GM21381 (cell line): ENCODE measurements around the gene PRR18.

Experiments used
- ATAC-seq: cut with Tn5 transposase; IDR thresholded peaks from one replicate; pipeline ENCODE4 v1.9.1; 2021; ENCODE audit warnings: mild to moderate bottlenecking, moderate library complexity; ENCODE audit not compliant: unreplicated experiment

Gene PRR18

DNA sequence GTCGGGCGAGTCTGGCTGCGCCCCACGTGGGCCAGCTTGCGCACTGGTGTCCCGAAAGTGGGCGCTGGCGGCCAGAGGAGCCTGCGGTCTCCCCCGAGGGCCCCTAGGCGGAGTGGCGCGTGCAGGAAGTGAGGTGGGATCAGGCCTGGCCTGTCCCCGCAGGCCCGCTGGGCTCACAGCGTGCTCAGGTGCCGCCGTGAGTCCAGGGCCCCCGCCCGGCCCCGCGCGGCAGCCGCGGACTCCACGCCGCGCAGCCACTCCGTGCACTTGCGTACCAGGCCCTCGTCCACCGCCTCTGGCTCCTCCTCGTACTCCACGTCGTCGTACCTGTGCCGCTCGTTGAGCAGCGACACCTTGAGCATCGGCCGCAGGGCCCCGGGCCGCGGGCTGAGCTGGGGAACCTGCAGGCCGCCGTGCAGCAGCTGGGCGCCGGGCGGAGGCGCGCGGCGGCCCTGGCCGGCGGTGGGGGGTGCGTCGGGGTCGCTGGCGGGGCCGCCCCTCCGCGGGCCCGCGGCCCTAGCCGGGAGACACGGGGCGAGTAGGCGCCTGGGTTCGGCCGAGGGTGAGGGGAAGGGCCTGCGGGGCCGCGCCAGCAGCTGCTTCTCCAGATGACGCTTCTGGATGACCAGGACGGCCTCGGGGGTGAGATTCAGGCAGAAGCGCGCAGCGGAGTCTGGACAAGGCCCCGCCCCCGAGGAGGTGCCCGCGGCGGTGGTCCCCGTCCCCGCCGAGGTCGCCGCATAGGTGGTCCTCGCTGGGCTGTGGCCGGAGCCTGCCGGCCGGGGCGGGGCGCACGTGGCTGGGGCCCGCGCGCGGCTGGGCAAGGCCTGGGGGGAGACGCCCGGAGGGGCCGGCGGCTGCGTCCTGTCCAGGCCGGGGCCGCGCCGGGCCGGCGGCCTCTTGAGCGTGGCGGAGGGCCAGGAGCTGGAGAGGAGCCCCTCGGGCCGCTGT is 835 bp downstream of the PRR18 start:
- ATAC-seq = peak; percentile 23

DNA sequence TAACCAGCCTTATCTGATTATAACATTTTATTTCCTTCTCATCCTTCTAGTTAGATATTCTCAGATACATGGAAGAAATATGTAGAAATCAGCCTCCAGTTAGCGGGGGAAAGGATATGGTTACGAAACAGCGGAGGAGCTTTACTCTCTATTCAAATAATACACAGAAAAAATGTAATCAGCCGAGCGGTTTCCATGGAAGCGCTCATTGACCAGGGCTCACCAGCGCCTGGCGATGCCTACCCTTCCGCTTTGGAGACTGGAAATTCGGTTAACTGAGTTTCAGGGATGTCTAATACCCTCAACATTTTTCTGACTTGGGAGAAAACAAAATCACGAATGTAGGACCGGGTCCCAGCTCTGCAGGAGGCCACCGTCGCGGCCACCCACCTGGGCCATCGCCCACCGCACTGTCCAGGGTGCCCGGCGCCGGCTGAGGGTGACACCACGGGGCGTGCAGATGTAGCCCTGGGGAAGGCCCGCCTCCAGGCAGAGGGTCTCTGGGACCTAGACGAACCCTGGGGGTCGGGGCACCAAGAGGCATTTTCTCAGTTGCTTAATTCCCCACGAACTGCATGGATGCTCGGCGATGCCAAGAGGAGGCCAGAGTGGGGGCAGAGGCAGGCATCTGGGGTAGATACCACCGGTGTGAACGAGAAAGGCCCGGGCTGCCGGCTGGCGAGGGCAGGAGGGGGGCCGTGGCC is 1.7 kb downstream of the PRR18 start:
- no peak for ATAC-seq

DNA sequence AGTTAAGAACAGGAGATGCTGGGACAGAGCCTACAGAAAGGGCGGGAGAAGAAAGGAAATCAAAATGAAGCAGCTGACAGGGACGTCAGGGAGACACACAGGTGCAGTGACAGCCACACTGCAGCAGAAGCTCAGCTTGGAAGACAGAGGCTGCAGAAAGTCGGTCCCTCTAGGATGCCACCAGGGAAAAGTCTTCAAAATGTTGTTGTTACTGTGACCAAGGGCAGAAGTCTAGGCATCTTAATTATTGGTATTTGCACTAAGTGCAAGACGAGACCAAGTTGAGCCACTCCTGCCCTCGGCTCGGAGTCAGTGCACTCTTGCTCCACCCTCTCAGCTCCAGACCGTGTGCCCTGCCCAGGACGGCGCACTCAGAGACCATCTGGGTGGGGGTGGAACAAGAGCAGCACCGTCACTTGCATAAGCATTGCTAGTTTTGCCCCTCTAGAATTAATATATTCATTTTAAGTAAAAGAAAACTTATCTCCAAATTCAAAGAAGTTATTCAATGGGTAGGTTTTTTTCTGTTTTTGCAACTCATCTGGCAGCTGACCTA is 2.6 kb downstream of the PRR18 start:
- ATAC-seq = no peak

DNA sequence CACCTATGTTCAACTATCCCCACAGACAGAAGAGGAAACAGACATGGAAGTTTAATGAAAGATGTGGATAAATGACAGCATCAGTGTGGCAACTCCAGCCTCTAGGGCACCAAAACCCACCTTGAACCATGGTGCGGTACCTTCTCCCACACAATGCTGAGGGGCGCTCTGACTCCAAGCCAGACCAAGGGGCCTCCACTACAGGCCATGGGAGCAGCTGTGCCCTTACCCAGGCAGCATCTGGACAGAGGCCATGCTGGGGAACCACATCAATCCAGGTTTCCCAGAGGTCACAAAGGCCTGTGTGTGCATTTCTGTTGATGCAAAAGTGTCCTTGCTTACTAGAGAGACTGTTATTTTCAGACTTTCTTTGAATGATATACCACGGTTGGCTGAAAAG is 4.1 kb downstream of the PRR18 start:
- no peak for ATAC-seq

DNA sequence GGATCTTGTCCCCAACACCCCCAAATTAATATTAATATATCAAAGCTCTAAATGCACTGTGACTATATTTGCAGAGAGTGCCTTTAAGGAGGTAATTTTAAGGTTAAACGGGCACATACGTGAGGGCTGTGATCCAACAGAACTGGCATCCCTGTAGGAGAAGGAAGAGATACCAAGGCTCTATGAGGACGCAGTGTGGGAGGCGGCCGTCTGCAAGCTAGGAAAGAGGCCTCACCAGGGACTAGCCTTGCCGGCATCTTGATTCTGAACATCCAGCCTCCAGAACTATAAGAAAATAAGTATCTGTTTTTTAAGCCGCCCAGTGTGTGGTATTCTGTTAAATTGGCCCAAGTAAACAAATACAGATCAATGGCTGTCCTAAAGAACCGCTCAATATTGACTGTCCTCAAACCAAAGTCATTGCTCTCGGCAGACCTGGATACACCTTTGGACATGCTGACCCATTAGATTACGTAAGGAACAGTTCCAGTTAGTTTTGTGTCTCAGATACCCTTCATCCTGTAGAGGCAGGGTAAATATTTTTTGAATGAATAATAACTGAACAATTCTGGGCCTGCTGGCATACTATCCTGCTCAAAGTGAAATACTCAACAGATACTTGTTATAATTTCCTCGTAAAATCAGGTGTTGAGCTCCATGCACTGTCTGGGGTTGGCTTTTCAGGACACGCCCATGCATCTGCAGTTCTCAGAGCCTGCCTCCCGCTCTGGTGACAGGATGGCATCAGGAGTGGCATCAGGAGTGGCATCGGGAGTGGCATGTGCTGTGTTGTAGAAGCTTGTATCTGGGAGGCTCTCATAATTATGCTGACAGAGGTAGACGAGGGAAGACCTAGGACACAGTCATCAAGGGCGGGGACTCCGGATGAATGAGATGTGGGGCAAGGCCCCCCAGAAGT is 6.3 kb downstream of the PRR18 start:
- no peak for ATAC-seq

DNA sequence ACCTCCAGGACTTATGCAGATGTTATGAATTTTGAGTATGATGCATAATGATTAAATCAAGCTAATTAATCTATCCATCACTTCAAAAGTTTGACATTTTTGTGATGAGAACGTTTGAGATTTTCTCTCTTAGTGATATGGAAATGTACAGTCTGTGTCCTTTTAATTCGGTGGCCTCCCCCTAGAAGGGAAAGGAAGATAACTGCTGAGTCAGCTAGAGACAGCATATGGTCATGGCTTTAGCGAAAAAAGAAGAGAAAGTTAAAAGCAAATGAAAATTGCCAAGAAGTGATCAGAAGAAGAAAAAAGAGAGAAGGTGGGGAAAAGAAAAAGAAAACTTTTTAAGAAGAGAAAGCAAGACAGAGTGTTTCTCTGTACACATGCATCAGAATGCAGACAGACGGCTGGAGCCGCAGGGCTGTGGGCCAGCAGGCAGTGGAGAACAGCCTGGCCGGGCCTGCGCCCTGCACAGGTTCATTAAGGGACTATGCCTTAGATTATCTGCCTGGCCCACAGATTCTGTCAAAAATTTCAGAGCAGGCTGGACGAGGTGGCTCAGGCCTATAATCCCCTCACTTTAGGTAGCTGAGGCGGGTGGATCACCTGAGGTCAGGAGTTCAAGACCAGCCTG is 7.7 kb downstream of the PRR18 start:
- no peak for ATAC-seq

DNA sequence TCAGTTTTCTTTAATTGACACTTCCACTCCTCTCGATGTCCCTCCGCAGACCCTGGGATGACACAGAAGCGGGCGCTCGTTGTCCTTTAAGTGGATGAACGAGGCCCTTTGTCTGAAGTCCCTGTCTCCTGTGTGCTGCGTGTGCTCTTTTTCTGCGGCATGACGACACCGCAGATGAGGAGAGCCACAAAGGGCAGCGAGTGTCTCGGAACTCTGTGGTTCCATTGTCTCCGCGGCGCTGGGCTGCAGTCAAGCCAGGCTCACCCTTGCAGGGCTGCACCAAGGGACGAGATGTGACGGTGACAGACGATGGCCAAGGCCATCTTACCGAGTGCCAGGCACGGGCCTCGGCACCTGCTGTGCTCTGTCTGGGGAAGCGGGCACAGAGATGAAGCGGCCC is 10.6 kb downstream of the PRR18 start:
- ATAC-seq = no peak

DNA sequence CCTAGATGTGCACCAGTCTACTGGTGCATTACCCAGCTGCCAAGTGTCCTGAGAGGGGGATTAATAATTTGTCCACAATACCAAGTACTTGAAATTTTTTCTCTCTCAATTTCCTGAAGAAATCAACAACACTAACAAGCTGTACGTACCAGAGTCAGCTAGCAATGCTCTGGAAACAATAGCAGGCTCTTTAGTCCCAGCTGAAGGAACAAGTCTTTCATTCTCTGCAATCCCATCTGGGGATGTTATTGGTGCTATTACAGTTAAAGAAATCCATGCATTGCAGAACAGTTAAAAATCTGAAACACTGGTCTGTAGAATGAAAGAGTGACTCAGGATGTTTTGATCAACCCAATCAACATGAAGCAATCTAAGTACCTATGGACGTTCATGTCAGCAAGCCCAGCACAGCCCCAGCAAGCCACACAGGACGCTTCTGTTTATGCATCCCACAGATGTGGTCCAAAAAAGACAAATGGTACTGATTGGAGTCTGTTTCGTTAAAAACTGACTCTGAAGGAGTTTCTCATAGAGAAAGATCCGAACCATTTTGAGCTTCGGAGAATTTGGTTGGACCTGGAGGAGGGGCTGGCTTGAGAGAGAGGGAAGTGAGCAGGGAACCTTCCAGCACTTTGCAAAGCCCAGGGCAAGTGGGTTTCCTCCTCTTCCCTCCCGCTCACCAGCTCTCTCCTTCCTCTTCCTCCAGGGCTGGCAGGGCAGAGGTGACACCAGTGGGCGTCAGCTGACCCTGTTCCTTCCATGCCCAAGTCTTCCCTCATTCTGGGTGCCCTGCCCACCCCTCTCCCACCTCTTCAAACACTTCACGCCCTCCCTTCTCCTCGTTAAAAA is 11.9 kb downstream of the PRR18 start:
- no peak for ATAC-seq

DNA sequence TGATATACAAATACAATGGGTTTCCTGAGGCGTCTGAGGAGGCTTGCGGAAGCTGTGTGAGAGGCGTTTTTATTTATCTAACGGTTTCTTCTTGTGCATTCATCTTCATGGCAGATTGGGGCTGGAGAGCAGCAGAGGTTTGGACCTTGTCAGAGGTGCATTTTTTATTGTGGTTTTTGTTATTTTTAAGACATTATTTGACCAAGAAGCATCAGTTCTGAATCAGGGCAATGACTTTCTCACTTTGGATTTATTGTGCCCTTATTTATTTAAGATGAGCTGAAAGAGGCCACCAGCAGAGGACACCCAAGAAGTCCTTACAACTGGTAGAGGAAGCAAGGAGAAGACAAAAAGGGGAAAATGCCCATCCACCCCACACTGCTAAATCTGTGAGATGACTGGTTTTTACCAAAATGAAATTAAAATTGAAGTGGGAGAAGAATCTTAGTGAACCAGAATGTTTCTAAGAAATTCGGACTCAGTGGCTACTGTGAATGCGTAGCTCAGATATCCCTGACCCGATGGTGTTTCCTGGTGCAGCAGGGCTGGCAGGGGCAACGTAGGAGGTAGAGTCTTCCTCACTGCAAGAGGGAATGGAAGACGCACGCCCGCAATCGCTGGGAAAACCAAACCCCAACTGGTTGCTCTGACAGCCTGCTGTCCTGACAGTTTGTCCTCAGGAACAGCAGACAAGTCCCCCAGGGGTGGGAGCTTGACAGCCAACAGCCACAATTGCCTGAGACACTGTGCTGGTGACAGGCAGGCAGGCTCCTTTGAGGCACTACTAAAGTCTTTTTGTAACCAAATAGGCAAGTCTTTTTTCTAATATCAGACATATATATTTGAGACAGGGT is 14.2 kb downstream of the PRR18 start:
- ATAC-seq = no peak

DNA sequence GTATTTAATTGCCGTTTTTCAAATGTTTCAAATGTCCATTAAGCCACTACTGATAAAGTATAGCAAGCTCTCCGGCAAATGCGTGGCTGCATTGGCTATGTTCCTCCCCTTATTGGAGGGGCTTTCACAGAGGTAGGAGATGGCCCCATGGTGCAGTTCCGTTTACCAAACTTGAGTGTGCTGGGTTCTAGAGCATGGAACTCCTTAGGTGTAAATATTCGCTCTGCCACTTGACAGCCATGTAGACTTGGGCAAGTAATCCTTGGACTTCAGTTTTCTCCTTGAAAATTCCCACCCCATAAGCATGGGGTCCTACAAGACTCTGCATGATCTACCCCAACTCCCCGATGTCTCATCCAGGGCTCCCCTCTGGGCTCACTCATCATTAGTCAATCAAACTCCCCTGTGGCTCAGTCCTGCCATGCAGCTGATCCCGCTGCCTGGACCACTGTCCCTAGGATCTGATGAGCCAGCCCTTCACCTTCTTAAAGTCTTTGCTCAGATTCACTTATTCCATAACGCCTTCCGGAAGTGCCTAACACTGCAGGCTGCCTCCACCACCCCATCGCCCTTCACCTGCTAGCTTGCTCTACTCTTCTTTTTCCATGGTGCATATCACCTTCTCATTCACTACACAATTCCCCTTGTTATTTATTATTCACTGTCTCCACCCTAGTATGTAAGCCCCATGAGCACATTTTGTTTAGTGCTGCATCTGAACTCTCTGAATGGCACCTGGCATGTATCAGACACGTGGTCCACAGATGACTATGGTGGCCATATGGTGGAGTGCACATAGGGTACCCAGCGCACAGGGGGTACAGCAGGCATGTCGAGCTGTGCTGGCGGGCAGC is 18.8 kb downstream of the PRR18 start:
- ATAC-seq = no peak

DNA sequence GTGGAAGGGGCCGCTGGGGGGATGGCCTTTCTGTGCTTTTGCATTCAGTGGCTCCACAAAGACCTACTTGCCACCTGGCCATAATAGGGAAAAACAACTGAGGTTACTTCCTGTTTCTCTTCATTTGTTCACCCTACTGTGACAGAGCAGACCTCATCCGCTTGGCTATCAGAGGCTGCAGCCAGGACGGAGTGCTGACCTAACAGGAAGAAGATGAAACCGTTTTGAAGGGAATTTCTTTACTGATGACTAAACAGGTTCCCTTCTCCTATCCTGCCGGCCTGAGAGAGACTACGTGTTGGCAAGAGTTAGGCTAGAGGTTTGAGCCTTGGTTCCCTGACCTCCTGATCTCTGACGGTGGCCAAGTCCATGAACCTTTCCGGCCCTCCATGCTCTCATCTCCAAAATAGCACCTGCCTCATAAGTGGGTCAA is 21.3 kb downstream of the PRR18 start:
- peak; percentile 91 for ATAC-seq

DNA sequence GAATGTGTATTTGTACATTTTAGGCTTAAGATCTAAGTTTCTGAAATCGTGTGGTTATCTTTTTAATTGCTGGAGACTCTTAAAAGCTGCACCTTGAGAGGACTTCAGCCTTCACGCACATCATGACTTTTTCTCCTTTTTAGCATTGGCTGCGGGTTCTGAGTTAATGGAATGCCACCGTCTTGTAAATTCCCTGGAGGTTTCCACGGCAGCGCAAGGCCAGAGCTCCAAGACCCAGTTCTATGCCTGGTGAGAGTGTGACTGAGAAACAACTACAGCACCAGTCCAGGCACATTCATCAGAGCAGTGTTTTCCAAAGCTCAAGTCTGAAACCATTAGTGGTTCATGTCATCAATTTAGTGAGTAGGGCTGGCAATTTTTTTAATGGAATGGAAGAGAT is 23.0 kb downstream of the PRR18 start:
- ATAC-seq = no peak

DNA sequence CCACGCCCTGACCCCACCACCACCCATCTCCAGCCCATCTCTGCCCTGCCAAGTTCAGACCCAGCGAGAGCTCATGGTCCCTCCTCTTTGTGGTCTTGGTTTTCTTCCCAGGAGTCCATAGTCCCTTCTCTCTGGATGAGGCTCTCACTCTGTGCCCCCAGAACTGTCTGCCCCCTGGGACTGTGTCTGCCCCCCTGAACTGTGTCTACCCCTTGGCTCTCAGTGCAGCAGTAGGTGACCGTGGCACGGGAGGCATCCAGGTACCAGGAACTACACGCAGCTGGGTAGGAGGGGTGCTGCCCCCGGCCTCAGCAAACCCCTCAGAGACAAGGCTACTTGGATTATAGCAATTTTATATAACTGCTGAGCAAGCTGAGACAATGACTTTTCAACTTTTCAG is 23.6 kb downstream of the PRR18 start:
- ATAC-seq = no peak

DNA sequence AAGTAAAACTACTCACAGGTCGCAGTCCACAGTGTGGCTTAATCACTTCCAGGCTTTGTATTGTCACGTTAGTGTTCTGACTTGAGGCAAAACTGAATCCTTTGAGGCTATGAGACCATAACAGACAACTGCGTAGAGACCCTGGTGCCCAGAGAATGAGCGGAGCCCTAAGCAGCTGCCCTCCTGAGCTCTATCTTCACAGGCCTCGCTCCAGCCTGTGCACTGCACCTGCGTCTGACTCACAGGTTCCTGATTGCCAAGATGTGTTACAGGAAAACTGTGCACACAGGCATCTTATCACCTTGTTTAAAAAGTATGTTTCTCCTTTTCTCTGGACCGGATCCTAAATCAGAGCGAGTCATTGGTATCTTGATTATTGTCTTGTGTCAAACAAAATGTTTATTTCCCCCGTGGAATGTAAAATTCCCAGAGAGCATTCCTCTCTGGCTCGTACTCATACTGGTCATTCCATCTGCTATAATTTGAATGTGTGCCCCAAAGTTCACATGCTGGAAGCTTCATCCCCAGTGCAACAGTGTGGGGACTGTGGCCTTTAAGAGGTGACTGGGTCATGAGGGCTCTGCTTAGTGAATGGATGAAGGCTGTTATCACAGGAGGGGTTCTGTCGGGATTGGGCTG is 25.7 kb downstream of the PRR18 start:
- no peak for ATAC-seq

DNA sequence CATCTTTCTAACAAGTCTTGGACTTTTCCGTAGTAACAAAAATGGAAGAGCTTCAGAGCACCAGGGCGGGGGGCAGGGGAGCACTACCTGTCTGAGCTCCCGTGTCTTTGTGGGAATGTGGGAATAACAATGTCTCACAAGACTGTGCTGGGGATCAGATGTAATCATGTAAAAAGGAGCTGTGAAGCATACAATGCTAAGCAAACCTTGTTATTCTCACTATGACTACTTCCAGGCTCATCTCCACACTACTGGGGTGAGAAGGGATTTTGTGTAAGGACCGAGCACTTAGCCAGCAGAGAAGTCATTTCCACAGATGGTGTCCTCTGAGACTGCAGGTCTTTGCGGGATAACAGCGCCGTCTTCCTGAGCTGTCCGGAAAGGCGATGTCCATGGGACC is 27.1 kb downstream of the PRR18 start:
- no peak for ATAC-seq

DNA sequence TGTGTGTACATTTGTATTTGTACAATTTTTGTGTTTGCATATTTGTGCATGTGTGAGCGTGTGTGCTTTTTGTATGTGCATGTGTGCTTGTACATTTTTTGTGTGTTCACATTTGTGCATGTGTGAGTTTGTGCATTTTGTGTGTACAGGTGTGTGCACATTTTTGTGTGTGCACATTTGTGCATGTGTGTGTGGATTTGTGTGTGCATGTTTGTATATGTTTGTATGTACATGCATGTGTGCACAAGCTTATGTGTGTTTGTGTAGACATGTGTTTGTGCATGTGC is 28.9 kb downstream of the PRR18 start:
- no peak for ATAC-seq
